GM06990 (cell line): ENCODE data around the gene LAIR1.
"Not testable (repeated sequence)": the region's sequence is repeated elsewhere in the genome, so short reads cannot be mapped to it uniquely, and the experiment has no call there.

Experiments
- DNase-seq: peaks from one replicate; pipeline ENCODE4 v3.0.0-alpha.2; 2011; ENCODE audit not compliant: insufficient read length; ENCODE audit errors: extremely low read depth
- H3K27me3 ChIP-seq: replicated peaks from 2 replicates; pipeline ENCODE4 v1.6.0; 2011; ENCODE audit warnings: low read length; ENCODE audit not compliant: control insufficient read depth, insufficient read depth
- H3K36me3 ChIP-seq: 2 replicates; pipeline ENCODE4 v1.5.1; 2011; ENCODE audit warnings: low read length; ENCODE audit not compliant: control insufficient read depth, insufficient read depth
- H3K4me3 ChIP-seq: replicated peaks from 2 replicates; pipeline ENCODE4 v1.5.1; 2011; ENCODE audit warnings: low read depth, mild to moderate bottlenecking, control low read depth, low read length
- CTCF ChIP-seq: IDR thresholded peaks from 2 replicates; pipeline ENCODE4 v1.5.1; 2011; ENCODE audit warnings: low read length, control low read depth, mild to moderate bottlenecking, inconsistent platforms; ENCODE audit not compliant: insufficient read depth, poor library complexity, severe bottlenecking

The LAIR1 gene

GRCh38 chr19:54373781-54374631 lies 9.3 kb upstream of the LAIR1 start:
- Histone ChIP-seq H3K27me3 (no peaks in the 10 kb centered on the region; the same call in 1 of the 2 replicates), H3K36me3 (no peaks in the 10 kb centered on the region), H3K4me3 (no peak overlapping the region)
- peak; percentile 56 for DNase-seq
- TF ChIP-seq CTCF, result no peak

- H3K36me3 ChIP-seq, H3K27me3 ChIP-seq, DNase-seq, H3K4me3 ChIP-seq: not testable (repeated sequence)
These were observed 6.7 kb upstream of the LAIR1 start for GRCh38 chr19:54371453-54371852.

- H3K27me3 ChIP-seq, H3K36me3 ChIP-seq, H3K4me3 ChIP-seq, DNase-seq: not testable (repeated sequence)
These were observed 5.7 kb upstream of the LAIR1 start for GRCh38 chr19:54370434-54370796.

- not testable (repeated sequence) for H3K27me3 ChIP-seq
These were observed 5.1 kb upstream of the LAIR1 start for GRCh38 chr19:54369688-54370433.

GRCh38 chr19:54369082-54369687 lies 4.5 kb upstream of the LAIR1 start:
- no peaks in the 10 kb centered on the region; the same call in 1 of the 2 replicates for H3K27me3 ChIP-seq
- no peak for TF ChIP-seq CTCF
- H3K36me3 ChIP-seq, result no peaks in the 10 kb centered on the region
- DNase-seq, result no peak
- no peak overlapping the region for H3K4me3 ChIP-seq

More at GRCh38 chr19:54369688-54370433, 5.1 kb upstream of the LAIR1 start:
- not testable (repeated sequence) for H3K36me3 ChIP-seq, DNase-seq, H3K4me3 ChIP-seq

GRCh38 chr19:54366811-54367210 lies 2.1 kb upstream of the LAIR1 start:
- no peaks in the 10 kb centered on the region for H3K36me3 ChIP-seq
- TF ChIP-seq CTCF, result no peak
- no peak overlapping the region for H3K4me3 ChIP-seq
- H3K27me3 ChIP-seq, result no peaks in the 10 kb centered on the region; the same call in 1 of the 2 replicates
- DNase-seq, result no peak

- not testable (repeated sequence) for DNase-seq, H3K27me3 ChIP-seq, H3K4me3 ChIP-seq, H3K36me3 ChIP-seq
These were observed 1.1 kb upstream of the LAIR1 start for GRCh38 chr19:54365798-54366197.

GRCh38 chr19:54361680-54362422 lies 2.9 kb downstream of the LAIR1 start:
- H3K36me3 ChIP-seq, H3K27me3 ChIP-seq, H3K4me3 ChIP-seq, DNase-seq: not testable (repeated sequence)
